ENCODE measurements around the gene SLC17A5. TPM values are rescaled to one million over a fixed set of nuclear protein-coding genes. Genes with fewer than 3 reads are reported as not detected.

The SLC17A5 gene
- total RNA-seq, 2 donors from 2014 or later = 4.4 to 8.3 TPM

- H3K9me3 ChIP-seq (ENCODE audit: control insufficient read depth, low read length) = no peaks in the 10 kb centered on the region
- Mint-ChIP-seq H3K4me1 (no peaks in the 10 kb centered on the region), H3K9me3 (no peaks in the 10 kb centered on the region), H3K36me3 (ENCODE audit: low read depth) (no peaks in the 10 kb centered on the region), H3K27ac (no peak overlapping the region), H3K27me3 (ENCODE audit: insufficient read depth) (peaks cover 10% of the 10 kb centered on the region), H3K4me3 (no peak overlapping the region)
- no peak for TF ChIP-seq CTCF (conservative IDR thresholded peaks at IDR 0.05)
- H3K4me3 ChIP-seq (ENCODE audit: low read length) = no peak overlapping the region
- H3K36me3 ChIP-seq (ENCODE audit: control insufficient read depth, insufficient read depth, low read length) = no peaks in the 10 kb centered on the region
- no peak overlapping the region for H3K27ac ChIP-seq (ENCODE audit: low read depth, low read length)
- no peaks in the 10 kb centered on the region for H3K4me1 ChIP-seq (ENCODE audit: control insufficient read depth, insufficient read depth, low read length)
- WGBS, 2 experiments (ENCODE audit: insufficient coverage in 1 of 2, insufficient read length in 1 of 2) = no CpG with 5 or more reads among the region's 1 CpG
- peaks cover 10% of the 10 kb centered on the region for H3K27me3 ChIP-seq (ENCODE audit: control insufficient read depth, insufficient read depth, low read length, poor library complexity, severe bottlenecking)
- no peak for DNase-seq
- H3K9ac ChIP-seq (ENCODE audit: extremely low read depth, low read length, poor library complexity, severe bottlenecking) = no peak overlapping the region
These were observed 15.2 kb upstream of the SLC17A5 start for GRCh38 chr6:73669005-73669404.

GRCh38 chr6:73667798-73668197 lies 14.0 kb upstream of the SLC17A5 start:
- no peaks in the 10 kb centered on the region for H3K4me1 ChIP-seq (ENCODE audit: control insufficient read depth, insufficient read depth, low read length)
- Mint-ChIP-seq H3K27me3 (ENCODE audit: insufficient read depth) (peaks cover 10% of the 10 kb centered on the region), H3K36me3 (ENCODE audit: low read depth) (no peaks in the 10 kb centered on the region), H3K4me3 (no peak overlapping the region), H3K4me1 (no peaks in the 10 kb centered on the region), H3K27ac (no peak overlapping the region), H3K9me3 (no peaks in the 10 kb centered on the region)
- no CpG with 5 or more reads among the region's 1 CpG for WGBS, 2 experiments (ENCODE audit: insufficient coverage in 1 of 2, insufficient read length in 1 of 2)
- peaks cover 10% of the 10 kb centered on the region for H3K27me3 ChIP-seq (ENCODE audit: control insufficient read depth, insufficient read depth, low read length, poor library complexity, severe bottlenecking)
- no peak for DNase-seq
- no peaks in the 10 kb centered on the region for H3K36me3 ChIP-seq (ENCODE audit: control insufficient read depth, insufficient read depth, low read length)
- no peaks in the 10 kb centered on the region for H3K9me3 ChIP-seq (ENCODE audit: control insufficient read depth, low read length)
- no peak overlapping the region for H3K9ac ChIP-seq (ENCODE audit: extremely low read depth, low read length, poor library complexity, severe bottlenecking)
- no peak overlapping the region for H3K4me3 ChIP-seq (ENCODE audit: low read length)
- TF ChIP-seq CTCF (conservative IDR thresholded peaks at IDR 0.05) = no peak
- no peak overlapping the region for H3K27ac ChIP-seq (ENCODE audit: low read depth, low read length)

GRCh38 chr6:73666393-73666792 lies 12.6 kb upstream of the SLC17A5 start:
- no peaks in the 10 kb centered on the region for H3K36me3 Mint-ChIP-seq (ENCODE audit: low read depth)
- no peak overlapping the region for H3K9ac ChIP-seq (ENCODE audit: extremely low read depth, low read length, poor library complexity, severe bottlenecking)
- peaks cover 3% of the 10 kb centered on the region for H3K9me3 Mint-ChIP-seq
- no peaks in the 10 kb centered on the region for H3K4me1 Mint-ChIP-seq
- H3K4me1 ChIP-seq (ENCODE audit: control insufficient read depth, insufficient read depth, low read length) = no peaks in the 10 kb centered on the region
- H3K4me3 Mint-ChIP-seq = no peak overlapping the region
- no peak overlapping the region for H3K4me3 ChIP-seq (ENCODE audit: low read length)
- peaks cover 10% of the 10 kb centered on the region for H3K27me3 ChIP-seq (ENCODE audit: control insufficient read depth, insufficient read depth, low read length, poor library complexity, severe bottlenecking)
- no peaks in the 10 kb centered on the region for H3K9me3 ChIP-seq (ENCODE audit: control insufficient read depth, low read length)
- TF ChIP-seq CTCF (conservative IDR thresholded peaks at IDR 0.05) = no peak
- DNase-seq = no peak
- WGBS, 2 experiments (ENCODE audit: insufficient coverage in 1 of 2, insufficient read length in 1 of 2) = 90% methylated on average over 2 of the region's 2 CpGs; no CpG with 5 or more reads in 1 of the 2 experiments
- no peak overlapping the region for H3K27ac Mint-ChIP-seq
- H3K27ac ChIP-seq (ENCODE audit: low read depth, low read length) = no peak overlapping the region
- H3K27me3 Mint-ChIP-seq (ENCODE audit: insufficient read depth) = peaks cover 10% of the 10 kb centered on the region
- no peaks in the 10 kb centered on the region for H3K36me3 ChIP-seq (ENCODE audit: control insufficient read depth, insufficient read depth, low read length)
